Stimulated activated CD8-positive, alpha-beta memory T cell treated with anti-CD3 and anti-CD28 coated beads, Interleukin-15, amount 100 ng/mL, for 24 hours (primary cell): ENCODE data around the gene AACS.
"Not testable (repeated sequence)": the region's sequence is repeated elsewhere in the genome, so short reads cannot be mapped to it uniquely, and the experiment has no call there.

Source experiments
- DNase-seq: peaks from one replicate; pipeline ENCODE4 v3.0.0-alpha.2; 2020; ENCODE audit warnings: low read depth

The AACS gene

GRCh38 chr12:125065021-125065918, at the start of gene AACS:
AACS (plus strand) TSS chr12:125065435; CDS start chr12:125065585, 150 bp downstream.
- peak; percentile 63 for DNase-seq

GRCh38 chr12:125015680-125016310, 49.4 kb upstream of the AACS start:
- no peak for DNase-seq

GRCh38 chr12:125017801-125018200, 47.4 kb upstream of the AACS start:
- no peak for DNase-seq

GRCh38 chr12:125018356-125018755, 46.9 kb upstream of the AACS start:
- no peak for DNase-seq

- no peak for DNase-seq
These were observed 44.1 kb upstream of the AACS start for GRCh38 chr12:125021096-125021495.

- DNase-seq: no peak
These were observed 43.5 kb upstream of the AACS start for GRCh38 chr12:125021771-125022170.

GRCh38 chr12:125023065-125023464, 42.2 kb upstream of the AACS start:
- DNase-seq: no peak

- no peak for DNase-seq
These were observed 40.2 kb upstream of the AACS start for GRCh38 chr12:125024949-125025563.

- no peak for DNase-seq
These were observed 39.5 kb upstream of the AACS start for GRCh38 chr12:125025606-125026235.

GRCh38 chr12:125028106-125028505, 37.1 kb upstream of the AACS start:
- DNase-seq: no peak

- DNase-seq: no peak
These were observed 35.4 kb upstream of the AACS start for GRCh38 chr12:125029761-125030358.

- not testable (repeated sequence) for DNase-seq
These were observed 33.8 kb upstream of the AACS start for GRCh38 chr12:125031471-125031870.

GRCh38 chr12:125032466-125033152, 32.6 kb upstream of the AACS start:
- DNase-seq: no peak

GRCh38 chr12:125033288-125033687, 31.9 kb upstream of the AACS start:
- no peak for DNase-seq

GRCh38 chr12:125038976-125039625, 26.1 kb upstream of the AACS start:
- DNase-seq: no peak

GRCh38 chr12:125049093-125049458, 16.2 kb upstream of the AACS start:
- no peak for DNase-seq

- no peak for DNase-seq
These were observed 14.8 kb upstream of the AACS start for GRCh38 chr12:125050446-125050845.

- no peak for DNase-seq
These were observed 14.4 kb upstream of the AACS start for GRCh38 chr12:125050868-125051267.

- DNase-seq: no peak
These were observed 11.4 kb upstream of the AACS start for GRCh38 chr12:125053821-125054220.

- DNase-seq: no peak
These were observed 9.6 kb upstream of the AACS start for GRCh38 chr12:125055591-125055990.

- no peak for DNase-seq
These were observed 8.9 kb upstream of the AACS start for GRCh38 chr12:125056306-125056705.
